Measurements from ENCODE around the gene GPR55. TPM values are rescaled to one million over a fixed set of nuclear protein-coding genes. Genes with fewer than 3 reads are reported as not detected.

GPR55 gene
- total and polyA plus RNA-seq, 2 of the 4 experiments (the other 2 are of a cell fraction) = 0.03 TPM; not detected in 1

DNA sequence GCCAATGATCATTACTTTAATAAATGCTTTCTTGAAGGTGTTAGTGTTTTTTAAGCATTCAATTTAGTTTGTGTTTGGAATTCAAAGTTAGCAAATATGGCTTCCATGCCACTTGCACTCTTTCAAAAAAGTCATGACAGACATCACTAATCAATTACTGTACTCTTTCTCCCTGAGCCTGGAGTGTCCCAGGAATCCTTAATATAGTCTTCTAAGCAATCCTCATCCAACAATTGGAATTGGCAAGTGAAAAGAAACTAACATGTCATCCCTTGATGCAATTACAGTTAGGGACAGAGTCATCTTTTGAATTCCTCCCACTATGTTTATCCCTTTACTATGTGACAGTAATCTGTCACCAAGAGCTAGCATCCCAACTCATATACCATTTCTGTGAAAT, 29.7 kb upstream of the GPR55 start:
- Histone ChIP-seq H2AFZ (replicated peaks; ENCODE audit: low read length, poor library complexity) (no peak overlapping the region), H2BK5ac (ENCODE audit: low read depth, low read length, poor library complexity, severe bottlenecking) (no peak overlapping the region), H2BK120ac (ENCODE audit: low read depth, low read length) (no peak overlapping the region), H3K14ac (replicated peaks; ENCODE audit: low read depth, low read length) (no peak overlapping the region), H4K8ac (ENCODE audit: low read depth in 2 of 2, low read length in 2 of 2) (no peak overlapping the region), H3K4me1 (ENCODE audit: control insufficient read depth, insufficient read depth, low read length) (no peaks in the 10 kb centered on the region), H3K9me3 (ENCODE audit: control insufficient read depth, insufficient read depth, low read length) (peaks cover 3% of the 10 kb centered on the region; the same call in 1 of the 2 replicates), H4K20me1 (ENCODE audit: insufficient read depth, low read length) (no peaks in the 10 kb centered on the region), H4K5ac (ENCODE audit: low read depth, low read length) (no peak overlapping the region), H3K4ac (ENCODE audit: low read depth, low read length) (no peak overlapping the region), H3K18ac (ENCODE audit: low read depth, low read length) (no peak overlapping the region), H3K56ac (ENCODE audit: extremely low read depth, insufficient read depth, low read length) (no peak overlapping the region), H3K27ac (ENCODE audit: insufficient read depth, low read length) (no peak overlapping the region), H3K9ac (ENCODE audit: low read depth, low read length) (no peak overlapping the region), H3K4me2 (ENCODE audit: low read depth, low read length) (no peak overlapping the region), H3K9me1 (ENCODE audit: insufficient read depth, low read length) (no peaks in the 10 kb centered on the region), H2BK20ac (ENCODE audit: low read depth, low read length) (no peak overlapping the region), H3K27me3 (ENCODE audit: control insufficient read depth, insufficient read depth, low read length) (peaks cover 35% of the 10 kb centered on the region), H2AK9ac (replicated peaks; ENCODE audit: low read depth, low read length, poor library complexity) (no peak overlapping the region), H3K36me3 (ENCODE audit: control insufficient read depth, insufficient read depth, low read length) (no peaks in the 10 kb centered on the region), H3K23ac (ENCODE audit: low read depth, low read length) (no peak overlapping the region), H3K79me1 (ENCODE audit: low read depth in 1 of 2, low read length in 2 of 2) (no peaks in the 10 kb centered on the region), H4K91ac (ENCODE audit: insufficient read depth, low read depth, low read length) (no peak overlapping the region), H2AK5ac (ENCODE audit: low read depth, low read length) (no peak overlapping the region), H2BK15ac (ENCODE audit: low read depth, low read length) (no peak overlapping the region), H3K4me3 (ENCODE audit: insufficient read depth, low read depth, low read length) (no peak overlapping the region)
- dilution Hi-C loops (cut with HindIII; ENCODE audit: low sequenced_read_pairs, unreplicated experiment) (no loop called here), intact Hi-C loops (cut with micrococcal nuclease) (loop anchor here (10.0 kb wide), 1 partner anchor 60 kb away; no protein-coding TSS in a partner anchor), in situ Hi-C loops (cut with MboI; ENCODE audit: low sequenced_read_pairs) (no loop called here)
- POLR2A ChIA-PET (ENCODE audit: unreplicated experiment) = no interaction called here
- DNase-seq (no peak), ATAC-seq (ENCODE audit: low read depth) (no peak)
- CTCF ChIA-PET = interaction anchor here (0.6 kb wide), 1 partner anchor 463 kb away, joined by 3 read pairs; no protein-coding TSS in a partner anchor
- no TSS peak for BruUV-seq (replicated peaks)
- TF ChIP-seq CEBPB (IDR thresholded peaks at IDR 0.05; ENCODE audit: low read depth, low read length) = no peak
- no peak for TF ChIP-seq RFX5 (IDR thresholded peaks at IDR 0.05; ENCODE audit: low read depth, low read length)
- TF ChIP-seq RAD21 (IDR thresholded peaks at IDR 0.05; ENCODE audit: low read length) = no peak
- TF ChIP-seq RCOR1 (IDR thresholded peaks at IDR 0.05; ENCODE audit: insufficient replicate concordance, low read length) = no peak

Data from IMR-90 (cell line).